NCI-H2081 (cell line): ENCODE results near the gene CDC25C.
"Not testable (repeated sequence)": the region's sequence is repeated elsewhere in the genome, so short reads cannot be mapped to it uniquely, and the experiment has no call there.

Experiments used
- DNase-seq, 2 experiments: peaks; one replicate each; lab custom pipeline; 2025; lab: John Stamatoyannopoulos, UW

Gene CDC25C

GRCh38 chr5:138275895-138276294 lies 55.7 kb downstream of the CDC25C start:
- no peak for DNase-seq

- DNase-seq: peak; percentile 18 to 57
Observed at GRCh38 chr5:138275379-138275782, 56.2 kb downstream of the CDC25C start.

- no peak for DNase-seq
Observed at GRCh38 chr5:138274189-138274853, 57.3 kb downstream of the CDC25C start, which contains the start of gene GFRA3. Gene GFRA3 (minus strand): TSS chr5:138274621. CDS start chr5:138274424, 197 bp downstream.

- no peak for DNase-seq
Observed at GRCh38 chr5:138273834-138274188, 57.8 kb downstream of the CDC25C start.

GRCh38 chr5:138272681-138273080 lies 58.9 kb downstream of the CDC25C start:
- no peak for DNase-seq

GRCh38 chr5:138271281-138271680 lies 60.3 kb downstream of the CDC25C start:
- DNase-seq: no peak

- DNase-seq: no peak
Observed at GRCh38 chr5:138264183-138264582, 67.4 kb downstream of the CDC25C start.

GRCh38 chr5:138263581-138263980 lies 68.0 kb downstream of the CDC25C start:
- no peak for DNase-seq

GRCh38 chr5:138258704-138259292 lies 72.8 kb downstream of the CDC25C start:
- no peak for DNase-seq

- DNase-seq: no peak
Observed at GRCh38 chr5:138257583-138257982, 74.0 kb downstream of the CDC25C start.

GRCh38 chr5:138252944-138253343 lies 78.7 kb downstream of the CDC25C start:
- DNase-seq: no peak

- not testable (repeated sequence) for DNase-seq
Observed at GRCh38 chr5:138247800-138248199, 83.8 kb downstream of the CDC25C start.

- DNase-seq: no peak
Observed at GRCh38 chr5:138246822-138247221, 84.8 kb downstream of the CDC25C start.

GRCh38 chr5:138246334-138246733 lies 85.3 kb downstream of the CDC25C start:
- DNase-seq: no peak

GRCh38 chr5:138245717-138246116 lies 85.9 kb downstream of the CDC25C start:
- no peak for DNase-seq

- no peak for DNase-seq
Observed at GRCh38 chr5:138243794-138244193, 87.8 kb downstream of the CDC25C start.

- DNase-seq: peak in 1 of 2 experiments; percentile 13
Observed at GRCh38 chr5:138241688-138242571, 89.7 kb downstream of the CDC25C start.

GRCh38 chr5:138240650-138241385 lies 90.8 kb downstream of the CDC25C start:
- no peak for DNase-seq

- DNase-seq: no peak
Observed at GRCh38 chr5:138238034-138238433, 93.6 kb downstream of the CDC25C start.
